ENCODE data around the gene TRAF6. TPM values are rescaled to one million over a fixed set of nuclear protein-coding genes. Genes with fewer than 3 reads are reported as not detected.
"Not testable (repeated sequence)": the region's sequence is repeated elsewhere in the genome, so short reads cannot be mapped to it uniquely, and the experiment has no call there.

Gene TRAF6, protein sequence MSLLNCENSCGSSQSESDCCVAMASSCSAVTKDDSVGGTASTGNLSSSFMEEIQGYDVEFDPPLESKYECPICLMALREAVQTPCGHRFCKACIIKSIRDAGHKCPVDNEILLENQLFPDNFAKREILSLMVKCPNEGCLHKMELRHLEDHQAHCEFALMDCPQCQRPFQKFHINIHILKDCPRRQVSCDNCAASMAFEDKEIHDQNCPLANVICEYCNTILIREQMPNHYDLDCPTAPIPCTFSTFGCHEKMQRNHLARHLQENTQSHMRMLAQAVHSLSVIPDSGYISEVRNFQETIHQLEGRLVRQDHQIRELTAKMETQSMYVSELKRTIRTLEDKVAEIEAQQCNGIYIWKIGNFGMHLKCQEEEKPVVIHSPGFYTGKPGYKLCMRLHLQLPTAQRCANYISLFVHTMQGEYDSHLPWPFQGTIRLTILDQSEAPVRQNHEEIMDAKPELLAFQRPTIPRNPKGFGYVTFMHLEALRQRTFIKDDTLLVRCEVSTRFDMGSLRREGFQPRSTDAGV
- 10.7 and 13.6 TPM in 2 replicates for total RNA-seq

DNA sequence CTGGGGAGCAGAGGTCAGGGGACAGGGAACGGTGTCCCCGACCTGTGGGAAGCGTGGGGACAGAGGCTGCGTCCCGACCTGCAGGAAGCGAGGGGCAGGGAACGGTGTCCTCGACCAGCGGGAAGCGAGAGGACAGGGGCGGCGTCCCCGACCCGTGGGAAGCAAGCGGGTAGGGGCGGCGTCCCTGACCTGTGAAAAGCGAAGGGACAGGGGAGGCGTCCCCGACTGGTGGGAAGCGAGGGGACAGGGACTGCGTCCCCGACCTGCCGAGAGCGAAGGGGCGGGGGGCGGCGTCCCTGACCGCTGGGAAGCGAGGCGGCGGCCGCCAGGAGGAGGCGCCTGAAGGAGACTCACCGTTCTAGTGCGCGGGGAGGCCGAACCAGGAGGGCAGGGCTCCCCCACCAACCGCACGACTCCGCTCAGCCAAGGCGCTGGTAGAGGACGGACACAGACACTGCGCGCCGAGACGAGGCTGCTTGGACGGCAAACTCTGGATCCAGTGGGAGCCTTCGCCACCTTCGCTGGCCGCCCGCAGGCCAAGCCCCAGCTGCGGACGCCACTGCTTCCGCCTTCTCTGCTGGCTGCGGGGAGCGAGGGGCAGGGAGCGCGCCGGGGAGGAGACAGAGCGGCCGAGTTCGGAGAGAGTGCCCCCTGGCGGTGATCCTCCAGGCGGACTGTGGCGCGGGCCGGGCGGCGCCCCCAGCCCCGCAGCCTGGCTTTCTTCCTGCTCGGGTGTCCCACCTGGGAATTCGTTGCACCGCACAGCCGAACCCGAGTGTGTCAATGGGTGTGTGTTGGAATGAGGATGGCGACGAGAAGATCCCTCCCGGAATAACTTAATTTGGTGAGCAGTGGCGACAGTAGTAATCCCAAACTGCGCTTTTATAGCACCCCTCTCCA is at the start of gene TRAF6:
TRAF6 (minus strand) TSS at position 579 of the 900 bp plus-strand sequence. CDS start 8,757 bp downstream, outside the sequence.
- peak; percentile 92 for DNase-seq

DNA sequence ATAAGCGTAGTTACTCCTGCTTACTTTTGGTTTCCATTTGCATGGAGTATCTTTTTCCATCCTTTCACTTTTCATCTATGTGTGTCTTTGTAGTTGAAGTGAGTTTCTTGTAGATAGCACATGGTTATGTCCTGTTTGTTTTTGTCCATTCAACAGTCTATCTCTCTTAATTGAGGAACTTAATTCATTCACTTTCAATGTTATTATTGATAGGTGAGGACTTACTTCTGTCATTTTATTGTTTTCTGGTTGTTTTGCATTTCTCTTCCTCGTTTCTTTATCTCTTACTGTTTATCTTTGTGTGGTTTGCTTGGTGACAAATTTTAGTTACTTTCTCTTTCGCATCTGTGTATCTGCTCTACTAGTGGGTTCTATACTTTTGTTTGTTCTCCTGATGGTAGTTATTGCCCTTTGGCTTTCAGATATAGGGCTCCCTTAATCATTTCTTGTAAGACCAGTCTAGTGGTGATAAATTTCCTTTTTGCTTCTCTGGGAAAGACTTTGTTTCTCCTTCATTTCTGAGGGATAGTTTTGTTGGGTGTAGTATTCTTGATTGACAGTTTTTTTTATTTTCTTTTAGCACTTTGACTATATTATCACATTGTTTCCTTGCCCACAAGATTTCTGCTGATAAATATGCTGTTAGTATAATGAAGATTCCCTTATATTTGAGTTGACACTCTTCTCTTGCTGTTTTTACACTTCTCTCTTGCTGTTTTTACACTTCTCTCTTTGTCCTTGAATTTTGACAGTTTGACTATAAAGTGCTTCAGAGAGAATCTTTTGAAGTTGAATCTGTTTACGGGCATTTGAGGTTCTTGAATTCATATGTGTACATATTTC is 48.7 kb upstream of the TRAF6 start:
- DNase-seq = no peak

DNA sequence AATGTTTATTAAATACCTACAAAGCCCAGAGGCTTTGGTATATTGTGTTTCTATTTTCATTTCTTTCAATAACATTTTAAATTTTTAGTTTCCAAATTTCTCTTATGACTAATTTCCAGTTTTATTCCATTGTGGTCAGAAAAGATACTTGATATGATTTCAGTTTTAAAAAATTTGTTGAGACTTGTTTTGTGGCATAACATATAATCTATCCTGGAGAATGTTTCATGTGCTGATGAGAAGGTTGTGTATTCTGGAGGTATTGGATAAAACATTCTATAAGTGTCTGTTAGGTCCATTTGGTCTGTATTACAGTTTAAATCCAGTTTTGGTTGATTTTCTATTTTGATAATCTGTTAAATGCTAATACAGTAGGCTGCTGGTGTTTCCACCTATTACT is 47.9 kb upstream of the TRAF6 start:
- DNase-seq = no peak

DNA sequence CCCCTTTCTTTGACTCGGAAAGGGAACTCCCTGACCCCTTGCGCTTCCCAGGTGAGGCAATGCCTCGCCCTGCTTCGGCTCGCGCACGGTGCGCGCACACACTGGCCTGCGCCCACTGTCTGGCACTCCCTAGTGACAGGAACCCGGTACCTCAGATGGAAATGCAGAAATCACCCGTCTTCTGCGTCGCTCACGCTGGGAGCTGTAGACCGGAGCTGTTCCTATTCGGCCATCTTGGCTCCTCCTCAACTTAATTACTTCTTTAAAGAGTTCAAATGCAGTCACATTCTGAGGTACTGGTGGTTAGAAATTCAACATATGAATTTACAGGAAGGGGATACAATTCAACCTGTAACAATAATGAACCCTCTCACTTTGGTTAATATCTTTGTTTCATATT is 47.3 kb upstream of the TRAF6 start:
- not testable (repeated sequence) for DNase-seq

DNA sequence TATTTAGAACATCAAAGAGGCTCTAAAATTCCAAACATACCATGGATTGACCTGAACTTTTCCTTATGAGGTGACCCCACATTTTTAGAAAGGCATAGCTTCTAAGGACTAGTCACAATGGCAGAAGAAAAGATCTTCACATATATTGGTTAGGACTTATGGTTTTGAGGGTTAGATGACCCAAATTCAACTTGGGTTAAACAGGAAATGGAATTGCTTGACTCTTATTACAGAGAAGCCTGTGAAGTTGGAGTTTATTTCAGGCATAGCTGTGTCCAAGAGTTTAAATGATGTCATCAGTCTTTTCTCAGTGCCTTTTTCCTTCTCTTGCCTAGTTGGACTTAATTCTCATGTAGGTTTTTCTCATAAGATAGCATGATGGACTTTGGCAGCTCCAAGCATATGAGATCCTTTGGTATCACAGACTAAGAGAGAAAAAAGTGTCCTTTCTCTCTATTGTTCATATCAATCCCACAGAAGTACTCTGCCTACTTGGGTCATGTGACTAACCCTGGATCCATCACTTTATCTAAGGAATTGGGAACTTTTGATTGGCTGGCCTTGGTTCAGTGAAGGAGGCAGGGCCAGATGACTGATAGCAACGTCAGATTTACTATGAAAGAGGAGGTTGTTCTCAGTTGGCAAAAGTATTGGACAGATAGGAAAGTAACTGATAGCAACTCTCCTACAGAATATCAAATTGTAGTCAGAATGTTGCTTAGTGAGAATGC is 40.5 kb upstream of the TRAF6 start:
- DNase-seq = no peak

DNA sequence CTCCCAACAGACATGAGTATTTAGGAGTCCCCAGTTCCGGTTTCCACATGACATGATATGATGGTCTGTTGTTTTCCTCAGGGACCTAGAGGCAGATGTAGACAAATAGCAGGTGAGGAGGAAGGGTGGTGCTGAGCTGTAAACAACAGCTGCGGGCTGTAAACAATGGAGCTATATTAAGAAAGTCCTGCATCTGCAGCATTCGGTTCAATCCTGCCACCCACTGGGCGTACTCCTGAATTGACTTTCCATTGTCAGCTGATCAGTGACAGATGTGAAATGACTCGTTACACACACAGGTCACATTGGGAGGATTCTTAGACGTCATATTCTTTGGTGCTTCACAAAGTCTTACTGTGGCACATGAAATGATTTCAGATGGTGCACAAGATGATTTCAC is 30.9 kb upstream of the TRAF6 start:
- peak; percentile 79 for DNase-seq

DNA sequence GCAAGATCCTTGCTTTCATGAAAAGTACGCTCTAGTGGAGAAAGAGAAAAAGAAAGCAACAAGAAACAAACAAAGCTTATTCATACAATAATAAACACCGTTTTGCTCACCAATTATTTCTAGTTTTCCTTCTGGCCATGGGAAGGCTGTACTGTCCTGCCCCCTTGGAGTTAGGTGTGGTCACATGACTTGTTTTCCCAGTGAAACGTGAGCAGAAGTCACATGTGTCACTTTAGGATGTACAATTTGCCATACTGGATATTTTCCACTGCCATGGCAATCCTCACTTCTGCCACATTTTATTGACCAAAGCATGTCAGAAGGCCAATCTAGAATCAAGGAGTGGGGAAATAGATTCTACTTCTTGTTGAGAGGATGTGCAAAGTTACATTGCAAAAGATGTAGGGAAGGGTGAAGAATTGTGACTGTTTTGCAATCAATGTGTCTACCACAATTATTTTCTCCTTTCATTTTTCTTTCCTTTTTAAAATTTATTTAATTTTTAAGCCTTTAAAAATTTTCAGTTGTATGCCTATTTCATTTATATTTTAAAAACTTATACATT is 24.3 kb upstream of the TRAF6 start:
- DNase-seq = no peak

DNA sequence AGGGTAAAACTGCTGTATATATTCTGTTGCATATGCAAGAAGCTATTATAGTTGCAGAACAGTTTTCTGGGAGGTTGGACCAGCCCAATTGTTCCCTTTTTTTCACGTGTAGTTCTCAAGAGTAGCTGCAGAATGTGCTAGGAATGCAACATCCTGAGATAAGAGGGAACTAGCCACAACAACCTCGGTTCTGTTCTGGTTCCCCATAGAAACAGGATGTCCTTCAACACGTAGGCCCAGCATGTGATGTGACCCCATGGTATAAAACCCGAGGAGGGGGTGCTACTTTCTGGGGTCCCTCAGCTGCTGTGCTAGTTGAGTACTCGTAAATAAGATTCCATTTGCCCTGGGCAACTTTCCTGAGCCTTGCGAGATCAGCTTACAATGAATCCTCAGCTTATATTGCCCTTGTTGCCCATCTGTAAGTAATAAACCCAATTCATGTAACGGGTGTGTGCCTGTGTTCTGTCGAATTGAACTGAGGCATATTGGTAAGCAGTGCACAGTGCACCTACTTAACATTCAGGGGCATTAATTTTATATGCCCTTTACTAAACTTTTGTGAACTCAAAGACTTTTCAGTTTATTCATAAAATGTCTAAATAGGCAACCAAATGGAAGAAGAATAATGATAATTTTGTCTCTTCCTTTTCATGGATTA is 23.0 kb upstream of the TRAF6 start:
- DNase-seq = no peak

DNA sequence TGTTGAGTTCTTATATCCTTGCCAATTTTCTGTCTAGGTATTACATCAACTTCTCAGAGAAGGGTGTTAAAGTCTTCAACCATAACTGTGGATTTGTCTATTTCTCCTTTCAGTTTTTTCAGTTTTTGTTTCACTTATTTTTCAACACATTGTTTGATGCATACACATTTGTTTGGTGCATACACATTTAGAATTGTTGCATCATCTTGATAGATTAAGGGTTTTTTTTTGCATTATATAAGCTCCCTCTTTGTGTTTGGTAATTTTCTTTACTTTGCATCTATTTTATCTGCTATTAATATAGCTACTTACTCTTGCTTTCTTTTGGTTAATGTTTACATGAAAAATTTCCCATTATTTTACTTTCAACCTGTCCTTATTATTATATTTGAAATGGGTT is 20.8 kb upstream of the TRAF6 start:
- DNase-seq = no peak

DNA sequence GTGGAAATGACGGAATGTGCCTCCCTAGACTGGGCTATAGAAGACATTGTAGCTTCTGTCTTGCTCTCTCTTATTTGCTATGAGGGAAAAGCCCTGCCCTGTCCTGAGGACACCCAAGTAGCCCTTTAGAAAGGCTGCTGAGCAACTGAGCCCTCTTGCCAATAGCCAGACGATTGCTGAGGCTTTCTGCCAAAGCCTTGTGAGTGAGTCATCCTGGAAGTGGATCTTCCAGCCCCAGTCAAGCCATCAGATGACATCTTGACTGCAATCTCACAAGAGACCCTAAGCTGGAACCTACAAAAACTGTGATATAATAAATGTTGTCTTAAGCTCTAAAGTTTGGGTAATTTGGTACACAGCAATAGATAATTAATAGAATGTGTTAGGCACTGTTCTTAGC is 3.9 kb upstream of the TRAF6 start:
- no peak for DNase-seq

DNA sequence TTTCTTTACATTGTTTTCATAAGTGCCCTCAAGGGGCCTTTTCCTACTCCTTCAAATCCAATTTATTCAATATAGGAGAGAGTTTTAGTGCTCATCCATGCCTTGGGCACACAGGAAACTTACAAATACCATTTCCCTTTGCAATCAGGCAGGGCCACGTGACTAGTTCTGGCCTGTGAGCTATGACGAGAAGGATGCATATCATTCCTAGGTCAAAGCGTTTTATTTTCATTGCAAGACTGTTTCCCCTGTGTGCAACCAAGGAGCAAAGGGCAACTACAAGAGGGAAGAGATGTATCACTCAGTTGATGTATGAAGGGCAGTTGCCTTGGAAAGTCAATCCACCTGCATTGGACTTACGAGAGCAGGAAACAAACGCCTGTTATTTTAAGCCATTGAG is 1.9 kb upstream of the TRAF6 start:
- DNase-seq = peak; percentile 29

DNA sequence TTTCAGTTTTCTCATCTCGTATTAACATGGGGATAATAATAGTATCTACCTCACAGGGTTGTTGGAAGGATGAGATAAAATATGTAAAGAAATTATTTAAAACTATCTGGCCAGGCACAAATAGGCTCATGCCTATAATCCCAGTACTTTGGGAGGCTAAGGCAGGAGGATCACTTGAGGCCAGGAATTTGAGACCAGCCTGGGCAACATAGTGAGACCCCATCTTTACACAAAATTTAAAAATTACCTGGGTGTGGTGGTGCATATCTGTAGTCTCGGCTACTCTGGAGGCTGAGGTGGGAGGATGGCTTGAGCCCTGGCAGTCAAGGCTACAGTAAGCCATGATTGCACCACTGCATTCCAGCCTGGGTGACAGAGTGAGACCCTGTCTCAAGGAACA is 990 bp upstream of the TRAF6 start:
- DNase-seq = not testable (repeated sequence)

DNA sequence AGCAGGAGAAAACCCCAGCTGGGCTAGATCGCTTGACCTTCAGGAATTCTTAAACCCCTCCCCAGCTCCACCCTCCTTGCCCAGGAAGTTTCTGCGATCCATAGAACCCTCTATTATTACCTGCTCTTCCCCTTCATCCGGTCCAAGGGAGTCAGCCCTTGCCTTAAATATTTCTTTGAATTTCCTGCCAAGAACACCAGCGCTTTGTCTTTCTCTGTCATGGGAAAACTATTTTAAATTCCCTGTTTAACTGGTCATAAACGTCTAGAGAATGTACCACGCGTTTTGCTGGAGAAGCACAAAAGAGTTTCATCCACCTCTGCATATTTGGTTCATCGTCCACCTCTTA is 496 bp upstream of the TRAF6 start:
- DNase-seq = peak; percentile 29

DNA sequence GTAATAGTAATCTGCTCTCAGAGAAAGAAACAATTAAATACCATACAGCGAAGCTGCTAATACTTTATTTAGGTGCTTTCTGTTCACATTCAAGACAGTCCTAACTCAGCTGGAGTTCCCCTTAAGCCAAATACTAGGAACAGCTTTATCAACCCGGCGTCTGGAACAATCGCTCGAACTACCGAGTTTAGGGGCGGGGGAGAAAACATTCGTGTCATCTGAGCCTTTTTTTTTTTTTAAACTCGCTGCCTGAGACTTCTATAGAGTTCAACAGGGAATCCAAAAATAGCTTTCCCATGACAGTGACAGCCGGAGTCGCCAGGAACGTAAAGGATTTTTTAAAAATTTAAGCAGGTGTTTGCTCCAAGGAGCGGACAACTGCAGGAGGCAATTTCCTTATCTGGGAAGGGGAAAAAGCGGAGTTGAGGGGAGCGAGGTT is 852 bp downstream of the TRAF6 start:
- peak; percentile 65 for DNase-seq

DNA sequence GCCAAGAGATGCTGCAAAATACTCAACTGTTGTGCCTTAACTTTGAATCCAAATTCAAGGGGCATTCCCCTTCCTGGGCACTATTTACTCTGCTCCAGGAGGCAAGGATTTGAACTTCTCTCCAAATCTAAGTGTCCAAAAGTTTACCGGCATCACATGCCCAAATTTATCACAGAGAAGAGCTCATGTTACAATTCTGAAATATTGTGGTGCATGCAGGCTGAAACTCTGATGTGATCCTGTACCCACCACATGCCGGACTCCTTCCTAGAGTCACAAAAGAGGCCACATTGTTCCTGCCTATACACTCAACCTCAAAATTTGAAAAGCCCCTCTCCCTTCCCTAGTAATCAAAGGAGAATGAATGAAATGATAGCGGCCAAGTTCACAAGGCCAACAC is 1.3 kb downstream of the TRAF6 start:
- DNase-seq = no peak

DNA sequence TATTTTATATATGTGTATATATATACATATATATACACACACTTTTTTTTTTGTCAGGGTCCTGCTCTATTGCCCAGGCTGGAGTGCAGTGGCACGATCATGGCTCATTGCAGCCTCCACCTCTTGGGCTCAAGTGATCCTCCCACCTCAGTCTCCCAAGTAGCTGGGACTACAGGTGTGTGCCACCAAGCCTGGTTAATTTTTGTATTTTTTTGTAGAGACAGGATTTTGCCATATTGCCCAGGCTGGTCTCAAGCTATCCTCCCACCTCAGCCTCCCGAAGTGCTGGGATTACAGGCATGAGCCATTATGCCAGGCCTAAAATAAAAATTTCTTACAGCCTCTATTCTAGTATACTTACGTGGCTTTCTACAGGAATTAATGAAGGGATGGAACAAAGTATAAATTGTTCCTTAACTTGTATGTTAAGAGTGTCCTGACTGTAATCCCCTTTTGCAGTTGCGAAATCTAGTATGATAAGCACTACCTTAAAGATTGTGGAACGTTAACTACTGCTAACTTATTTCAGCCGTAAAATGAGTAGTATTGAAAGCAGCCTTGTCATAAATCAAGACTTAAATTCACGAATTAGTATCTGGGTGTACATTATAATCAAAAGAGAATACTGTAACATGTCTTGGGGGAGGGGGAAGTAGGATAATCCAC is 2.1 kb downstream of the TRAF6 start:
- no peak for DNase-seq

DNA sequence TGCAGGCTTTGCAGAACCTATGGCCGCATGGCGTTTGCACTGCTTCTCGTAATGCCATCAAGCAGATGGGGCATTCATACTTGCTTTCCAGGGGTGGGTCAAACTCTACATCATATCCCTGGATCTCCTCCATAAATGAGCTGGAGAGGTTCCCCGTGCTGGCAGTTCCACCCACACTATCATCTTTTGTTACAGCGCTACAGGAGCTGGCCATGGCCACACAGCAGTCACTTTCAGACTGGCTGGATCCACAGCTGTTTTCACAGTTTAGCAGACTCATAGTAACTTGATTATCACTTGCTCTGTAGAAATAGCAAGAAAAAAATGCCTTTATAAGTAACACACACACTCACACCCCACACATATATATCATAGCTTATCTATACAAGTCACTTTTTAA is 8.8 kb downstream of the TRAF6 start:
- no peak for DNase-seq

DNA sequence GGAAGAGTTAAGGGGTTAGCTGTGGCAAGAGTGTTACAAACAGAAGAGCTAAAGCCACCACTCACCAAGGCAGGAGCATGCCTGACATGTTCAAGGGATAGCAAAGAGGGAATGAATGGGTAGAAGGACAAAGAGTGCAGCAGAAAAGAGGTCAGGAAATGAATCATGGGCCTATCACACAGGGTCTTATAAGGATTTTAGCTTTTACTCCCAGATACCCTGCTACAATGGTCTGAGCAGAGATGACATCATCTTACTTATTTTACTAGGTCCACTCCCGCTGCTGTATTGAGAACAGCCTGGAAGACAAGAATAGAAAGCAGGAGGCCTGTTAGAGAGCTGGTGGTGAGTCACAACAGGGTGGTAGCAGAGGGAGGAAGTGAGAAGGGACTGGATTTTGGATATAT is 9.8 kb downstream of the TRAF6 start:
- peak; percentile 84 for DNase-seq

DNA sequence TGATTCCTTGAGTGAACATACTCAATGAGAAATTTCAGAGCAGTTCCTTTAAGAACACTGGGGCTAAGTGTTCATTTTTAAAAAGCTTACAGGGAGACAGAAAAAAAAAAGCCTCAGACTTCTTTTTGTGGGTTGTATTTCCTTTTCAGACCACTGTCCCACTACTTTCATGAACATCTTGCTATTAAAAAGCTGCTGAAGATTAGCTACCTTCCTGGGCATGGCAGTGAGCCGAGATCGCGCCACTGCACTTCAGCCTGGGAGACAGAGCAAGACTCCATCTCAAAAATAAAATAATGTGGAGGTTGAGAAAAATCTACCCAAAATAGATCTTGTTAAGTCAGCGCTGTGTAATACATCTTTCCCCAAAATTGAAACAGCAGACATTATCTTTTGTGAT is 10.8 kb downstream of the TRAF6 start:
- DNase-seq = no peak

DNA sequence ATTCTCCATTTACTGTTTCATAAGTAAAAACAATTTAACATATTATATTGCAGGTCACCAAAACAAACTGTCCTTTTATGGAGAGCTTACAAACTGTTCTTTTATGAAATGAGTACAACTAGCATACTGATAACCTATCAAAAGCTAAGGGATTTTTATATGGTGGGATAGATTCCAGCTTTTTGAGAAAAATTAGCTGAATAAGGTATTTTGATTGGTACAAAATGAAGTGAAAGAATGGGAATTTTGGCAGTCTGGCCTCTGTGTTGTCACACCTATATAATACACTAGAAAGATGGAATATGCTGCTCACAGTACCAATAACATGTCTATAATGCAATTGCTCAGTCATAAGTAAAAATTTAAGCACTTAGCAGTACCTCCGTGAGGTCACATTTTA is 11.4 kb downstream of the TRAF6 start:
- DNase-seq = no peak
